Body of pancreas (tissue), 4 donors: ENCODE measurements around the gene UBXN6. TPM values are rescaled to one million over a fixed set of nuclear protein-coding genes. Genes with fewer than 3 reads are reported as not detected.

Experiments
- ATAC-seq: fragments of 150-250 bp; one replicate; pipeline ENCODE4 v1.9.1; 2016
- DNase-seq, 4 donors: peaks; one replicate each; pipeline ENCODE4 v3.0.0-alpha.2; 2019
- H3K27ac ChIP-seq, 4 donors: fragments of 200-600 bp; sonication (generic); 1 replicate in 3 of 4; 2 replicates in 1 of 4; pipeline versions ENCODE4 v1.5.1 to v1.6.1; 2016 to 2019; ENCODE audit warnings: mild to moderate bottlenecking in 1 of 4, mixed read lengths in 1 of 4, moderate library complexity in 1 of 4
- H3K27me3 ChIP-seq, 2 donors: fragments of 200-600 bp; sonication (generic); one replicate each; pipeline ENCODE4 v1.6.0; 2016; ENCODE audit warnings: mild to moderate bottlenecking in 1 of 2
- H3K36me3 ChIP-seq, 2 donors: fragments of 200-600 bp; sonication (generic); replicated peaks in 1 of 2; 2 replicates each; pipeline ENCODE4 v1.5.1; 2016; ENCODE audit warnings: low read depth in 2 of 2; ENCODE audit not compliant: insufficient read depth in 1 of 2
- H3K4me1 ChIP-seq: fragments of 200-600 bp; sonication (generic); one replicate; pipeline ENCODE4 v1.6.0; 2016
- H3K4me3 ChIP-seq, 2 donors: fragments of 200-600 bp; sonication (generic); 1 replicate in 1 of 2; 2 replicates in 1 of 2; pipeline ENCODE4 v1.5.1; 2016 to 2019
- H3K9me3 ChIP-seq, 3 donors: fragments of 200-600 bp; sonication (generic); 1 replicate in 2 of 3; 2 replicates in 1 of 3; pipeline ENCODE4 v1.5.1; 2016
- POLR2A ChIP-seq, 3 donors: fragments of 450-650 bp; IDR thresholded peaks; one replicate each; pipeline ENCODE4 v1.6.1; 2016; ENCODE audit warnings: antibody characterized with exemption in 3 of 3, mild to moderate bottlenecking in 2 of 3
- WGBS, 2 donors: methylation state at CpG; one replicate each; pipeline ENCODE4 v1.1.5; 2017; 5-methylcytosine and 5-hydroxymethylcytosine counted together
- intact Hi-C: fragments of 100-400 bp; cut with DNase I; formaldehyde crosslinking; loops from one replicate; pipeline ENCODE4 v1.15.1; 2023
- total RNA-seq, 2 donors: library from RNA; depleted of rRNA; stranded (reverse); fragments of >200 nt; gene quantifications; one replicate each; pipeline ENCODE4 v1.1.0, GENCODE V29; 2016
- TF ChIP-seq, protein P1 (sequence below), 7 experiments: fragments of 450-650 bp in 4 of 7; fragments of 200-600 bp in 3 of 7; sonication (generic) in 3 of 7; IDR thresholded peaks; one replicate each; pipeline ENCODE4 v1.5.1; 2016 to 2019; ENCODE audit warnings: antibody characterized with exemption in 7 of 7

The UBXN6 gene
- total RNA-seq, 2 donors from 2014 or later = 64.6 to 107 TPM

- 92 to 100% methylated on average over 3 of the region's 3 CpGs for WGBS, 2 donors
- H3K4me1 ChIP-seq = peaks cover 12% of the 10 kb centered on the region
- no peak overlapping the region for H3K27ac ChIP-seq
- H3K9me3 ChIP-seq = no peaks in the 10 kb centered on the region
- no peak overlapping the region for H3K4me3 ChIP-seq
- TF ChIP-seq, protein P1, sequence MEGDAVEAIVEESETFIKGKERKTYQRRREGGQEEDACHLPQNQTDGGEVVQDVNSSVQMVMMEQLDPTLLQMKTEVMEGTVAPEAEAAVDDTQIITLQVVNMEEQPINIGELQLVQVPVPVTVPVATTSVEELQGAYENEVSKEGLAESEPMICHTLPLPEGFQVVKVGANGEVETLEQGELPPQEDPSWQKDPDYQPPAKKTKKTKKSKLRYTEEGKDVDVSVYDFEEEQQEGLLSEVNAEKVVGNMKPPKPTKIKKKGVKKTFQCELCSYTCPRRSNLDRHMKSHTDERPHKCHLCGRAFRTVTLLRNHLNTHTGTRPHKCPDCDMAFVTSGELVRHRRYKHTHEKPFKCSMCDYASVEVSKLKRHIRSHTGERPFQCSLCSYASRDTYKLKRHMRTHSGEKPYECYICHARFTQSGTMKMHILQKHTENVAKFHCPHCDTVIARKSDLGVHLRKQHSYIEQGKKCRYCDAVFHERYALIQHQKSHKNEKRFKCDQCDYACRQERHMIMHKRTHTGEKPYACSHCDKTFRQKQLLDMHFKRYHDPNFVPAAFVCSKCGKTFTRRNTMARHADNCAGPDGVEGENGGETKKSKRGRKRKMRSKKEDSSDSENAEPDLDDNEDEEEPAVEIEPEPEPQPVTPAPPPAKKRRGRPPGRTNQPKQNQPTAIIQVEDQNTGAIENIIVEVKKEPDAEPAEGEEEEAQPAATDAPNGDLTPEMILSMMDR (IDR thresholded peaks at IDR 0.05) = no peak
- TF ChIP-seq POLR2A (IDR thresholded peaks at IDR 0.05) = no peak
- H3K36me3 ChIP-seq = no peaks in the 10 kb centered on the region
- intact Hi-C loops = no loop called here
- no peaks in the 10 kb centered on the region for H3K27me3 ChIP-seq
- ATAC-seq = no peak
- no peak for DNase-seq
Measured at GRCh38 chr19:4413588-4413987, 44.0 kb downstream of the UBXN6 start.

DNA sequence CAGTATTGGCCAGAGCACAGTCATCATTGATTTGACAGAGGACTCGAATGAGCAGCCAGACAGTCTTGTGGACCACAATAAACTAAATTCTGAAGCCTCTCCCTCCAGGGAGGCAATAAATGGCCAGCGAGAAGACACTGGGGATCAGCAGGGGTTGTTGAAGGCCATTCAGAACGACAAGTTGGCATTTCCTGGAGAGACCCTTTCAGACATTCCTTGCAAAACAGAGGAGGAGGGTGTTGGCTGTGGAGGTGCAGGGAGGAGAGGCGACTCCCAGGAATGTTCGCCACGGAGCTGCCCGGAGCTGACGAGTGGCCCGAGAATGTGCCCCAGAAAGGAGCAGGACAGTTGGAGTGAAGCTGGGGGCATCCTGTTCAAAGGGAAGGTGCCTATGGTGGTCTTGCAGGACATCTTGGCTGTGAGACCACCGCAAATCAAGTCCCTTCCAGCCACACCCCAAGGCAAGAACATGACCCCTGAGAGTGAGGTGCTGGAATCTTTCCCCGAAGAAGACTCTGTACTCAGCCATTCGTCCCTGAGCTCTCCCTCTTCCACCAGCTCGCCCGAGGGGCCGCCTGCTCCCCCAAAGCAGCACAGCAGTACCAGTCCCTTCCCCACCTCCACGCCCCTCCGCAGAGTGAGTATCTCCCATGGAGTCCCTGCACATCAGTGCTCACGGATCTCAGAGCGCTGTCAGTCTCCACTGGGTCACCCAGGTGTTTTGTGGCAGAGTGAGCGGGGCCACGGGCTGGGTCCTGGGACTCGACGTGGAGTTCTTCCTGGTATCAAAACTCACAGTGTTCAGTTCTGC, 48.3 kb downstream of the UBXN6 start:
- no peak for ATAC-seq
- Histone ChIP-seq H3K9me3 (no peaks in the 10 kb centered on the region), H3K27me3 (no peaks in the 10 kb centered on the region), H3K4me1 (no peaks in the 10 kb centered on the region), H3K36me3 (no peaks in the 10 kb centered on the region), H3K27ac (no peak overlapping the region), H3K4me3 (no peak overlapping the region)
- 90 to 93% methylated on average over 22 to 23 of the region's 23 CpGs for WGBS, 2 donors
- intact Hi-C loops = no loop called here
- DNase-seq = no peak
- TF ChIP-seq, protein P1 (IDR thresholded peaks at IDR 0.05) = no peak
- no peak for TF ChIP-seq POLR2A (IDR thresholded peaks at IDR 0.05)

- H3K27ac ChIP-seq = no peak overlapping the region
- no peaks in the 10 kb centered on the region for H3K27me3 ChIP-seq
- H3K36me3 ChIP-seq = no peaks in the 10 kb centered on the region
- intact Hi-C loops = no loop called here
- H3K4me1 ChIP-seq = peaks cover 12% of the 10 kb centered on the region
- H3K4me3 ChIP-seq = no peak overlapping the region
- 92 to 93% methylated on average over 7 of the region's 7 CpGs for WGBS, 2 donors
- TF ChIP-seq POLR2A (IDR thresholded peaks at IDR 0.05) = no peak
- TF ChIP-seq, protein P1 (IDR thresholded peaks at IDR 0.05) = no peak
- H3K9me3 ChIP-seq = no peaks in the 10 kb centered on the region
- DNase-seq (no peak), ATAC-seq (no peak)
Measured at GRCh38 chr19:4406626-4407025, 51.0 kb downstream of the UBXN6 start.

GRCh38 chr19:4405977-4406376, 51.6 kb downstream of the UBXN6 start:
- H3K4me1 ChIP-seq = peaks cover 18% of the 10 kb centered on the region
- intact Hi-C loops = no loop called here
- H3K4me3 ChIP-seq = no peak overlapping the region
- H3K9me3 ChIP-seq = no peaks in the 10 kb centered on the region
- no peak for ATAC-seq
- H3K27me3 ChIP-seq = no peaks in the 10 kb centered on the region
- 71 to 85% methylated on average over 6 to 8 of the region's 8 CpGs for WGBS, 2 donors
- H3K27ac ChIP-seq = no peak overlapping the region
- TF ChIP-seq POLR2A (IDR thresholded peaks at IDR 0.05) = no peak
- TF ChIP-seq, protein P1 (IDR thresholded peaks at IDR 0.05) = no peak
- H3K36me3 ChIP-seq = no peaks in the 10 kb centered on the region
- DNase-seq = no peak
